HG02571 (cell line): ENCODE data around the gene MICAL1.
A peak's percentile ranks its signal among the peaks of the same experiment; 100 is the strongest.

ENCODE experiments used
- ATAC-seq: cut with Tn5 transposase; IDR thresholded peaks from one replicate; pipeline ENCODE4 v1.9.1; 2021; ENCODE audit warnings: mild to moderate bottlenecking, moderate library complexity; ENCODE audit not compliant: unreplicated experiment

The MICAL1 gene

GRCh38 chr6:109456111-109456583 lies 575 bp upstream of the MICAL1 start:
- ATAC-seq = no peak

- ATAC-seq = peak; percentile 30
Measured at GRCh38 chr6:109454496-109455436, 806 bp downstream of the MICAL1 start.

- ATAC-seq = no peak
Measured at GRCh38 chr6:109453594-109454495, 1.7 kb downstream of the MICAL1 start.

- ATAC-seq = no peak
Measured at GRCh38 chr6:109453156-109453555, 2.4 kb downstream of the MICAL1 start.

GRCh38 chr6:109452181-109452580 lies 3.4 kb downstream of the MICAL1 start:
- no peak for ATAC-seq

GRCh38 chr6:109451376-109451775 lies 4.2 kb downstream of the MICAL1 start:
- ATAC-seq = no peak

GRCh38 chr6:109450801-109451200 lies 4.8 kb downstream of the MICAL1 start:
- ATAC-seq = no peak

GRCh38 chr6:109449795-109450673 lies 5.5 kb downstream of the MICAL1 start:
- ATAC-seq = no peak

GRCh38 chr6:109449064-109449794 lies 6.3 kb downstream of the MICAL1 start:
- no peak for ATAC-seq

GRCh38 chr6:109448615-109449014 lies 7.0 kb downstream of the MICAL1 start:
- ATAC-seq = no peak

GRCh38 chr6:109447878-109448555 lies 7.6 kb downstream of the MICAL1 start:
- ATAC-seq = no peak

- ATAC-seq = no peak
Measured at GRCh38 chr6:109447087-109447486, 8.5 kb downstream of the MICAL1 start.

GRCh38 chr6:109446541-109446940 lies 9.0 kb downstream of the MICAL1 start:
- no peak for ATAC-seq

GRCh38 chr6:109446072-109446471 lies 9.5 kb downstream of the MICAL1 start:
- ATAC-seq = no peak

GRCh38 chr6:109445382-109445781 lies 10.2 kb downstream of the MICAL1 start:
- no peak for ATAC-seq

- no peak for ATAC-seq
Measured at GRCh38 chr6:109443425-109443950, 12.1 kb downstream of the MICAL1 start.

- ATAC-seq = no peak
Measured at GRCh38 chr6:109442393-109442924, 13.1 kb downstream of the MICAL1 start.

- ATAC-seq = peak; percentile 26
Measured at GRCh38 chr6:109441069-109441816, 14.3 kb downstream of the MICAL1 start.
